IMR-90 (cell line): ENCODE measurements around the gene PLCG1. TPM values are rescaled to one million over a fixed set of nuclear protein-coding genes. Genes with fewer than 3 reads are reported as not detected.
A peak's percentile ranks its signal among the peaks of the same experiment; 100 is the strongest.

Source experiments
- ATAC-seq: fragments of 200-7000 bp; cut with Tn5 transposase; 2 replicates; pipeline ENCODE4 v1.9.1; 2020; ENCODE audit warnings: low read depth, mild to moderate bottlenecking, moderate library complexity
- BruUV-seq: library from RNA; stranded (reverse); fragments of 400-500 nt; replicated peaks from 2 replicates; lab custom pipeline; 2021; lab: Mats Ljungman, UMichigan
- CTCF ChIA-PET: fragments of 300-600 bp; formaldehyde crosslinking; extraction: SDS; loops from one replicate; lab custom pipeline; 2021; ENCODE audit warnings: antibody characterized with exemption; lab: Yijun Ruan, JAX
- POLR2A ChIA-PET: fragments of 300-600 bp; sonication (Branson Sonifier 250); formaldehyde crosslinking; loops from one replicate; lab custom pipeline; 2022; ENCODE audit warnings: antibody characterized with exemption; ENCODE audit not compliant: unreplicated experiment; lab: Charles Lee
- DNase-seq: peaks from one replicate; pipeline ENCODE4 v3.0.0; 2013
- H2AFZ ChIP-seq: replicated peaks from 2 replicates; pipeline ENCODE3; 2013; ENCODE audit warnings: low read length, mild to moderate bottlenecking; ENCODE audit not compliant: poor library complexity
- H2AK5ac ChIP-seq: 2 replicates; pipeline ENCODE4 v1.6.1; 2013; ENCODE audit warnings: low read depth, low read length, inconsistent platforms
- H2AK9ac ChIP-seq: replicated peaks from 2 replicates; pipeline ENCODE3; 2013; ENCODE audit warnings: mild to moderate bottlenecking, low read depth, low read length, moderate library complexity; ENCODE audit not compliant: poor library complexity
- H2BK120ac ChIP-seq: 2 replicates; pipeline ENCODE4 v1.6.1; 2013; ENCODE audit warnings: low read depth, low read length, inconsistent platforms
- H2BK15ac ChIP-seq: 3 replicates; pipeline ENCODE4 v1.6.1; 2013; ENCODE audit warnings: low read depth, low read length, inconsistent platforms
- H2BK20ac ChIP-seq: 2 replicates; pipeline ENCODE4 v1.6.1; 2013; ENCODE audit warnings: low read depth, mild to moderate bottlenecking, inconsistent platforms, low read length, moderate library complexity
- H2BK5ac ChIP-seq: 2 replicates; pipeline ENCODE4 v1.6.1; 2013; ENCODE audit warnings: mild to moderate bottlenecking, low read depth, low read length, inconsistent platforms; ENCODE audit not compliant: poor library complexity, severe bottlenecking
- H3K14ac ChIP-seq: replicated peaks from 2 replicates; pipeline ENCODE4 v1.6.1; 2013; ENCODE audit warnings: low read depth, low read length, inconsistent platforms
- H3K18ac ChIP-seq: 2 replicates; pipeline ENCODE4 v1.6.1; 2013; ENCODE audit warnings: low read depth, low read length, control low read depth
- H3K23ac ChIP-seq: 2 replicates; pipeline ENCODE4 v1.6.1; 2013; ENCODE audit warnings: low read depth, low read length, inconsistent platforms
- H3K27ac ChIP-seq: 2 replicates; pipeline ENCODE4 v1.5.1; 2013; ENCODE audit warnings: mild to moderate bottlenecking, control low read depth, low read length; ENCODE audit not compliant: insufficient read depth
- H3K27me3 ChIP-seq: 2 replicates; pipeline ENCODE4 v1.6.1; 2013; ENCODE audit warnings: low read length; ENCODE audit not compliant: control insufficient read depth, insufficient read depth
- H3K36me3 ChIP-seq: 2 replicates; pipeline ENCODE4 v1.6.1; 2013; ENCODE audit warnings: low read length, mixed read lengths; ENCODE audit not compliant: control insufficient read depth, insufficient read depth
- H3K4ac ChIP-seq: 2 replicates; pipeline ENCODE4 v1.6.1; 2013; ENCODE audit warnings: low read depth, low read length, inconsistent platforms
- H3K4me1 ChIP-seq: 2 replicates; pipeline ENCODE4 v1.6.1; 2013; ENCODE audit warnings: low read length, mixed read lengths; ENCODE audit not compliant: control insufficient read depth, insufficient read depth
- H3K4me2 ChIP-seq: 2 replicates; pipeline ENCODE4 v1.6.1; 2013; ENCODE audit warnings: low read depth, mild to moderate bottlenecking, control low read depth, low read length, moderate library complexity
- H3K4me3 ChIP-seq: 2 replicates; pipeline ENCODE4 v1.5.1; 2013; ENCODE audit warnings: low read depth, mild to moderate bottlenecking, control low read depth, low read length, moderate library complexity; ENCODE audit not compliant: insufficient read depth
- H3K56ac ChIP-seq: 2 replicates; pipeline ENCODE4 v1.6.1; 2013; ENCODE audit warnings: low read length, inconsistent platforms; ENCODE audit not compliant: insufficient read depth; ENCODE audit errors: extremely low read depth
- H3K79me1 ChIP-seq, 2 experiments: 2 replicates each; pipeline ENCODE4 v1.6.1; 2013; ENCODE audit warnings: low read length in 2 of 2, inconsistent platforms in 1 of 2, low read depth in 1 of 2
- H3K9ac ChIP-seq: 2 replicates; pipeline ENCODE4 v1.6.1; 2013; ENCODE audit warnings: low read depth, low read length, control low read depth
- H3K9me1 ChIP-seq: 2 replicates; pipeline ENCODE4 v1.6.1; 2013; ENCODE audit warnings: low read length, inconsistent platforms; ENCODE audit not compliant: insufficient read depth
- H3K9me3 ChIP-seq: 2 replicates; pipeline ENCODE4 v1.6.1; 2013; ENCODE audit warnings: low read length; ENCODE audit not compliant: control insufficient read depth, insufficient read depth
- H4K20me1 ChIP-seq: 2 replicates; pipeline ENCODE4 v1.6.1; 2013; ENCODE audit warnings: low read length, inconsistent platforms; ENCODE audit not compliant: insufficient read depth
- H4K5ac ChIP-seq: 2 replicates; pipeline ENCODE4 v1.6.1; 2013; ENCODE audit warnings: mild to moderate bottlenecking, low read depth, low read length, control low read depth
- H4K8ac ChIP-seq, 2 experiments: 2 replicates each; pipeline ENCODE4 v1.6.1; 2013; ENCODE audit warnings: low read depth in 2 of 2, low read length in 2 of 2, control low read depth in 1 of 2, inconsistent platforms in 1 of 2
- H4K91ac ChIP-seq: 2 replicates; pipeline ENCODE4 v1.6.1; 2013; ENCODE audit warnings: low read depth, low read length, inconsistent platforms; ENCODE audit not compliant: insufficient read depth
- BHLHE40 ChIP-seq: fragments of 150-350 bp; IDR thresholded peaks from 2 replicates; pipeline ENCODE4 v1.6.1; 2016; ENCODE audit warnings: mild to moderate bottlenecking, low read depth, low read length
- CEBPB ChIP-seq: IDR thresholded peaks from 2 replicates; pipeline ENCODE4 v1.6.1; 2012; ENCODE audit warnings: low read depth, low read length, improper control_type of control experiment
- CHD1 ChIP-seq: IDR thresholded peaks from 2 replicates; pipeline ENCODE4 v1.6.1; 2012; ENCODE audit warnings: low read depth, low read length, improper control_type of control experiment
- CTCF ChIP-seq: conservative IDR thresholded peaks from 2 replicates; pipeline ENCODE4 v1.5.1; 2012; ENCODE audit warnings: mild to moderate bottlenecking, low read depth, low read length, improper control_type of control experiment
- ELK1 ChIP-seq: fragments of 150-350 bp; IDR thresholded peaks from 2 replicates; pipeline ENCODE4 v1.6.1; 2016; ENCODE audit warnings: low read depth, mild to moderate bottlenecking, low read length, moderate library complexity, borderline replicate concordance
- FOS ChIP-seq: fragments of 150-350 bp; IDR thresholded peaks from 2 replicates; pipeline ENCODE4 v1.6.1; 2016; ENCODE audit warnings: low read depth, low read length
- MAFK ChIP-seq: IDR thresholded peaks from 2 replicates; pipeline ENCODE4 v1.6.1; 2012; ENCODE audit warnings: low read depth, low read length, improper control_type of control experiment
- MAZ ChIP-seq: IDR thresholded peaks from 2 replicates; pipeline ENCODE4 v1.6.1; 2012; ENCODE audit warnings: low read depth, mild to moderate bottlenecking, low read length, improper control_type of control experiment, moderate library complexity, borderline replicate concordance
- MXI1 ChIP-seq: IDR thresholded peaks from 2 replicates; pipeline ENCODE4 v1.6.1; 2012; ENCODE audit warnings: low read depth, mild to moderate bottlenecking, low read length, moderate library complexity, borderline replicate concordance
- NFE2L2 ChIP-seq: fragments of 150-350 bp; IDR thresholded peaks from 2 replicates; pipeline ENCODE4 v1.6.1; 2016; ENCODE audit warnings: low read depth, mild to moderate bottlenecking, low read length
- POLR2A ChIP-seq: IDR thresholded peaks from 2 replicates; pipeline ENCODE4 v1.6.1; 2012; ENCODE audit warnings: mild to moderate bottlenecking, low read depth, low read length
- RAD21 ChIP-seq: IDR thresholded peaks from 2 replicates; pipeline ENCODE4 v1.6.1; 2012; ENCODE audit warnings: low read length, improper control_type of control experiment
- RCOR1 ChIP-seq: IDR thresholded peaks from 2 replicates; pipeline ENCODE4 v1.6.1; 2012; ENCODE audit warnings: mild to moderate bottlenecking, low read length, improper control_type of control experiment; ENCODE audit not compliant: insufficient replicate concordance
- RFX5 ChIP-seq: IDR thresholded peaks from 2 replicates; pipeline ENCODE4 v1.8.0; 2012; ENCODE audit warnings: low read depth, mild to moderate bottlenecking, low read length, moderate library complexity
- SMC3 ChIP-seq: fragments of 150-350 bp; IDR thresholded peaks from 2 replicates; pipeline ENCODE4 v1.6.1; 2016; ENCODE audit warnings: low read depth, mild to moderate bottlenecking, antibody characterized with exemption, low read length, moderate library complexity
- whole genome bisulfite sequencing, 2 experiments: methylation state at CpG; one replicate each; pipeline versions ENCODE4 v1.1.5 to v1.1.7; 2013; ENCODE audit warnings: missing lambda C conversion rate in 2 of 2; ENCODE audit not compliant: insufficient read length in 1 of 2; ENCODE audit errors: extremely low coverage in 2 of 2; 5-methylcytosine and 5-hydroxymethylcytosine counted together
- dilution Hi-C: fragments of 300-500 bp; cut with HindIII; formaldehyde crosslinking; loops from one replicate; pipeline ENCODE4 v1.14.3; 2018; ENCODE audit warnings: low sequenced_read_pairs; ENCODE audit not compliant: unreplicated experiment
- in situ Hi-C: fragments of 300-500 bp; cut with MboI; formaldehyde crosslinking; loops from 3 replicates; pipeline ENCODE4 v1.14.3; 2019; ENCODE audit warnings: low sequenced_read_pairs, inconsistent platforms, mixed read lengths
- intact Hi-C: fragments of 100-400 bp; cut with micrococcal nuclease; formaldehyde crosslinking; loops from 2 replicates; pipeline ENCODE4 v1.10.0; 2022
- polyA plus RNA-seq, 3 experiments: library from polyadenylated mRNA; depleted of rRNA; stranded (reverse); fragments of >200 nt; gene quantifications; 2 replicates each; pipeline ENCODE4 v1.2.3, GENCODE V29; 2012; ENCODE audit warnings: low replicate concordance in 1 of 3
- total RNA-seq: library from RNA; depleted of rRNA; stranded (reverse); fragments of >200 nt; gene quantifications from 2 replicates; pipeline ENCODE4 v1.2.3, GENCODE V29; 2012

Gene PLCG1
- total and polyA plus RNA-seq, 2 of the 4 experiments (the other 2 are of a cell fraction): 59.1 to 69.1 TPM

- H2BK20ac ChIP-seq: peak overlapping the region; percentile 98
- peak overlapping the region; percentile 48; the same call in 1 of the 2 replicates for H3K27ac ChIP-seq
- ATAC-seq (no peak), DNase-seq (no peak)
- H4K5ac ChIP-seq: peak overlapping the region; percentile 88
- dilution Hi-C loops: no loop called here
- peaks cover 43% of the 10 kb centered on the region for H3K4me1 ChIP-seq
- peak overlapping the region; percentile 98 for H3K23ac ChIP-seq
- H2AK5ac ChIP-seq: peak overlapping the region; percentile 99
- peak overlapping the region; percentile 99 for H2BK15ac ChIP-seq
- ChIA-PET CTCF (interaction anchor here (1.0 kb wide), 1 partner anchor 55 kb away, joined by 3 read pairs; no protein-coding TSS in a partner anchor), POLR2A (interaction anchor here (1.4 kb wide), 1 partner anchor 56 kb away, joined by 3 read pairs; no protein-coding TSS in a partner anchor)
- no peak overlapping the region for H3K9ac ChIP-seq
- peaks cover 45% of the 10 kb centered on the region for H3K36me3 ChIP-seq
- peak overlapping the region; percentile 50 for H2AK9ac ChIP-seq
- peaks cover 34 to 90% of the 10 kb centered on the region in 2 experiments for H3K79me1 ChIP-seq
- no peaks in the 10 kb centered on the region for H3K9me3 ChIP-seq
- H4K20me1 ChIP-seq: peaks cover 18% of the 10 kb centered on the region
- no peak overlapping the region for H2AFZ ChIP-seq
- intact Hi-C loops: loop anchor here (1.0 to 10.0 kb wide), 5 partner anchors 46 to 518 kb away; partner anchors contain the start of genes LPIN3 and ZHX3
- peak overlapping the region; percentile 19; the same call in 1 of the 2 replicates for H3K4me2 ChIP-seq
- no TSS peak for BruUV-seq
- peak overlapping the region; percentile 65; the same call in 1 of the 2 replicates for H3K56ac ChIP-seq
- peak overlapping the region; percentile 84 for H2BK5ac ChIP-seq
- peak overlapping the region; percentile 98 for H2BK120ac ChIP-seq
- 90% methylated on average over 2 of the region's 8 CpGs; no CpG with 5 or more reads in 1 of the 2 experiments for WGBS, 2 experiments
- H3K4me3 ChIP-seq: no peak overlapping the region
- peak overlapping the region; percentile 95 for H4K91ac ChIP-seq
- peak overlapping the region; percentile 98 for H3K4ac ChIP-seq
- H3K27me3 ChIP-seq: no peaks in the 10 kb centered on the region
- H3K9me1 ChIP-seq: peaks cover 38% of the 10 kb centered on the region
- peak overlapping the region; percentile 15 to 74; a peak in 2 of 4 replicates for H4K8ac ChIP-seq
- peak overlapping the region; percentile 92 for H3K18ac ChIP-seq
- H3K14ac ChIP-seq: peak overlapping the region; percentile 95
- in situ Hi-C loops: loop anchor here (5.0 kb wide), 2 partner anchors 50 to 165 kb away; partner anchors contain the start of gene LPIN3
- TF ChIP-seq FOS (no peak), CEBPB (no peak), MXI1 (no peak), NFE2L2 (no peak), RAD21 (no peak), RCOR1 (no peak), CTCF (no peak), CHD1 (no peak), MAZ (no peak), MAFK (no peak), SMC3 (no peak), RFX5 (no peak), BHLHE40 (no peak), POLR2A (no peak), ELK1 (no peak)
Measured at GRCh38 chr20:41176711-41177552, 39.6 kb downstream of the PLCG1 start.
